ENCODE measurements around the gene WDR19. TPM values are rescaled to one million over a fixed set of nuclear protein-coding genes. Genes with fewer than 3 reads are reported as not detected.
"Not testable (repeated sequence)": the region's sequence is repeated elsewhere in the genome, so short reads cannot be mapped to it uniquely, and the experiment has no call there.

Gene WDR19
- total RNA-seq, 1 donor from 2014 or later, result 45.9 TPM

GRCh38 chr4:39286263-39286662 is 103.9 kb downstream of the WDR19 start:
- Mint-ChIP-seq H3K4me1 (ENCODE audit: unreplicated experiment) (peaks cover 5% of the 10 kb centered on the region), H3K27me3 (ENCODE audit: unreplicated experiment) (no peaks in the 10 kb centered on the region), H3K4me3 (ENCODE audit: unreplicated experiment) (no peak overlapping the region), H3K36me3 (ENCODE audit: unreplicated experiment) (peaks cover 66% of the 10 kb centered on the region), H3K9me3 (ENCODE audit: unreplicated experiment) (no peaks in the 10 kb centered on the region), H3K27ac (ENCODE audit: unreplicated experiment) (no peak overlapping the region)
- TF ChIP-seq, protein P1, sequence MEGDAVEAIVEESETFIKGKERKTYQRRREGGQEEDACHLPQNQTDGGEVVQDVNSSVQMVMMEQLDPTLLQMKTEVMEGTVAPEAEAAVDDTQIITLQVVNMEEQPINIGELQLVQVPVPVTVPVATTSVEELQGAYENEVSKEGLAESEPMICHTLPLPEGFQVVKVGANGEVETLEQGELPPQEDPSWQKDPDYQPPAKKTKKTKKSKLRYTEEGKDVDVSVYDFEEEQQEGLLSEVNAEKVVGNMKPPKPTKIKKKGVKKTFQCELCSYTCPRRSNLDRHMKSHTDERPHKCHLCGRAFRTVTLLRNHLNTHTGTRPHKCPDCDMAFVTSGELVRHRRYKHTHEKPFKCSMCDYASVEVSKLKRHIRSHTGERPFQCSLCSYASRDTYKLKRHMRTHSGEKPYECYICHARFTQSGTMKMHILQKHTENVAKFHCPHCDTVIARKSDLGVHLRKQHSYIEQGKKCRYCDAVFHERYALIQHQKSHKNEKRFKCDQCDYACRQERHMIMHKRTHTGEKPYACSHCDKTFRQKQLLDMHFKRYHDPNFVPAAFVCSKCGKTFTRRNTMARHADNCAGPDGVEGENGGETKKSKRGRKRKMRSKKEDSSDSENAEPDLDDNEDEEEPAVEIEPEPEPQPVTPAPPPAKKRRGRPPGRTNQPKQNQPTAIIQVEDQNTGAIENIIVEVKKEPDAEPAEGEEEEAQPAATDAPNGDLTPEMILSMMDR (IDR thresholded peaks at IDR 0.05), result no peak
- no peak for DNase-seq (ENCODE audit: extremely low spot score, unreplicated experiment)

- Mint-ChIP-seq H3K9me3 (ENCODE audit: unreplicated experiment) (no peaks in the 10 kb centered on the region), H3K27ac (ENCODE audit: unreplicated experiment) (no peak overlapping the region), H3K4me1 (ENCODE audit: unreplicated experiment) (peaks cover 5% of the 10 kb centered on the region), H3K36me3 (ENCODE audit: unreplicated experiment) (peaks cover 63% of the 10 kb centered on the region), H3K27me3 (ENCODE audit: unreplicated experiment) (no peaks in the 10 kb centered on the region), H3K4me3 (ENCODE audit: unreplicated experiment) (no peak overlapping the region)
- no peak for DNase-seq (ENCODE audit: extremely low spot score, unreplicated experiment)
- TF ChIP-seq, protein P1 (IDR thresholded peaks at IDR 0.05), result no peak
Measured at GRCh38 chr4:39287223-39287622, 104.9 kb downstream of the WDR19 start.

- Mint-ChIP-seq H3K36me3 (ENCODE audit: unreplicated experiment) (peaks cover 61% of the 10 kb centered on the region), H3K27ac (ENCODE audit: unreplicated experiment) (no peak overlapping the region), H3K27me3 (ENCODE audit: unreplicated experiment) (no peaks in the 10 kb centered on the region), H3K4me1 (ENCODE audit: unreplicated experiment) (no peaks in the 10 kb centered on the region), H3K4me3 (ENCODE audit: unreplicated experiment) (no peak overlapping the region), H3K9me3 (ENCODE audit: unreplicated experiment) (no peaks in the 10 kb centered on the region)
- DNase-seq (ENCODE audit: extremely low spot score, unreplicated experiment), result no peak
- TF ChIP-seq, protein P1 (IDR thresholded peaks at IDR 0.05), result no peak
Measured at GRCh38 chr4:39291686-39292085, 109.4 kb downstream of the WDR19 start.

DNA sequence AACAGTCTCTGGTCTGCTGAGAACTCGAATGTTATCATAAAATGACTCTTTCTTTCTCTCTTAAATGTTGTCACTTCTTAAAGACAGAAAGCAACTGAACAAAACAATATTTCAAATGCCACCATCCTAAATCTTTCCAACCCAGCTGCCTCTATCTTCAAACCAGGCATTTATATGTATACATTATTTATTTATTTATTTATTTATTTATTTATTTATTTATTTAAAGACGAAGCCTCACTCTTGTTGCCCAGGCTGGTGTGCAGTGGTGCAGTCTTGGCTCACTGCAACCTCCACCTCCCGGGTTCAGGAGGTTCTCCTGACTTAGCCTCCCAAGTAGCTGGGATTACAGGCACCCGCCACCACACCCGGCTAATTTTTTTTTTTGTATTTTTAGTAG is 110.1 kb downstream of the WDR19 start:
- H3K9me3 Mint-ChIP-seq (ENCODE audit: unreplicated experiment); H3K27me3 Mint-ChIP-seq (ENCODE audit: unreplicated experiment); H3K4me1 Mint-ChIP-seq (ENCODE audit: unreplicated experiment); DNase-seq (ENCODE audit: extremely low spot score, unreplicated experiment); H3K27ac Mint-ChIP-seq (ENCODE audit: unreplicated experiment); H3K4me3 Mint-ChIP-seq (ENCODE audit: unreplicated experiment): not testable (repeated sequence)
- peaks cover 55% of the 10 kb centered on the region for H3K36me3 Mint-ChIP-seq (ENCODE audit: unreplicated experiment)

- Mint-ChIP-seq H3K9me3 (ENCODE audit: unreplicated experiment) (no peaks in the 10 kb centered on the region), H3K36me3 (ENCODE audit: unreplicated experiment) (peaks cover 63% of the 10 kb centered on the region), H3K4me3 (ENCODE audit: unreplicated experiment) (no peak overlapping the region), H3K4me1 (ENCODE audit: unreplicated experiment) (no peaks in the 10 kb centered on the region), H3K27ac (ENCODE audit: unreplicated experiment) (no peak overlapping the region), H3K27me3 (ENCODE audit: unreplicated experiment) (no peaks in the 10 kb centered on the region)
- no peak for DNase-seq (ENCODE audit: extremely low spot score, unreplicated experiment)
- TF ChIP-seq, protein P1 (IDR thresholded peaks at IDR 0.05), result no peak
Measured at GRCh38 chr4:39295784-39296183, 113.5 kb downstream of the WDR19 start.

DNA sequence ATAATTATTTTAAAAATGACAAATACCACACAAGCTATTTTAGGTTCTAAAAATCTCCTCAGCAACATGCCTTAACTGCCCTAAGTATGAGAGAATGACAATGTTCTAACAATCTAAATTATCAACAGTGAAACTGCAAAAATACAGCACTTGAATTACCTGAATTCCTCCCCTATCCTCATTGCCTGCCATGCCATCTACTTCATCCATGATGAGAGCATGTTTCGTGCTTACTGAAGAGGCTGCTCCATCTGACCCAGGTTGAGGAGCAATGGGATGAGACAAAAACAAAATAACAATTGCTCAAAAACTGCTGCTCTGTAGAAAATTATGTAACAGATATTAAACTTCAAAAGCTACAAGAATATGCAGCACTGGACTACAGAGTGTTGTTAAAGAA is 120.6 kb downstream of the WDR19 start:
- H3K36me3 Mint-ChIP-seq (ENCODE audit: unreplicated experiment), result peaks cover 47% of the 10 kb centered on the region
- H3K4me3 Mint-ChIP-seq (ENCODE audit: unreplicated experiment), result no peak overlapping the region
- H3K4me1 Mint-ChIP-seq (ENCODE audit: unreplicated experiment), result peaks cover 10% of the 10 kb centered on the region
- no peak for DNase-seq (ENCODE audit: extremely low spot score, unreplicated experiment)
- TF ChIP-seq, protein P1 (IDR thresholded peaks at IDR 0.05), result no peak
- H3K27ac Mint-ChIP-seq (ENCODE audit: unreplicated experiment), result no peak overlapping the region
- H3K9me3 Mint-ChIP-seq (ENCODE audit: unreplicated experiment), result no peaks in the 10 kb centered on the region
- H3K27me3 Mint-ChIP-seq (ENCODE audit: unreplicated experiment), result no peaks in the 10 kb centered on the region

Data from osteocyte (in vitro differentiated cells).